Heart left ventricle (tissue), 16 donors: ENCODE data around the gene ADAMTS4. TPM values are rescaled to one million over a fixed set of nuclear protein-coding genes. Genes with fewer than 3 reads are reported as not detected.
A peak's percentile ranks its signal among the peaks of the same experiment; 100 is the strongest.

Experiments used
- ATAC-seq, 4 donors: fragments of 200-7000 bp; cut with Tn5 transposase; one replicate each; pipeline ENCODE4 v1.9.1; 2020 to 2022; ENCODE audit warnings: moderate library complexity in 4 of 4, mild to moderate bottlenecking in 3 of 4, moderate number of reproducible peaks in 1 of 4
- DNase-seq, 5 donors: peaks; one replicate each; pipeline ENCODE4 v3.0.0-alpha.2; 2020
- H3K27ac ChIP-seq, 12 donors: fragments of 200-600 bp; sonication (generic) in 4 of 12; one replicate each; pipeline versions ENCODE4 v1.5.0 to v1.8.0; 2016 to 2022; ENCODE audit warnings: mild to moderate bottlenecking in 2 of 12
- H3K27me3 ChIP-seq, 9 donors: fragments of 200-600 bp; sonication (generic) in 2 of 9; one replicate each; pipeline versions ENCODE4 v1.5.1 to v1.8.0; 2016 to 2022; ENCODE audit warnings: mild to moderate bottlenecking in 3 of 9
- H3K36me3 ChIP-seq, 9 donors: fragments of 200-600 bp; sonication (generic) in 2 of 9; one replicate each; pipeline versions ENCODE4 v1.5.0 to v1.8.0; 2018 to 2022; ENCODE audit warnings: mild to moderate bottlenecking in 2 of 9
- H3K4me1 ChIP-seq, 12 donors: fragments of 200-600 bp; sonication (generic) in 4 of 12; one replicate each; pipeline versions ENCODE4 v1.5.0 to v1.8.0; 2016 to 2022; ENCODE audit warnings: mild to moderate bottlenecking in 3 of 12
- H3K4me3 ChIP-seq, 12 donors: fragments of 200-600 bp; sonication (generic) in 4 of 12; one replicate each; pipeline versions ENCODE4 v1.5.0 to v1.8.0; 2017 to 2022; ENCODE audit warnings: mild to moderate bottlenecking in 9 of 12, moderate library complexity in 4 of 12
- H3K9me3 ChIP-seq, 12 donors: fragments of 200-600 bp; sonication (generic) in 4 of 12; one replicate each; pipeline versions ENCODE4 v1.5.0 to v1.8.0; 2016 to 2022; ENCODE audit warnings: mild to moderate bottlenecking in 1 of 12
- CTCF ChIP-seq, 12 donors: fragments of 200-600 bp; sonication (generic) in 4 of 12; IDR thresholded peaks; one replicate each; pipeline versions ENCODE4 v1.5.0 to v1.8.0; 2018 to 2022; ENCODE audit warnings: antibody characterized with exemption in 12 of 12, mild to moderate bottlenecking in 5 of 12
- POLR2A ChIP-seq, 2 donors: fragments of 450-650 bp; IDR thresholded peaks; one replicate each; pipeline ENCODE4 v1.6.1; 2017; ENCODE audit warnings: antibody characterized with exemption in 2 of 2, mild to moderate bottlenecking in 2 of 2, moderate library complexity in 2 of 2
- WGBS, 4 donors: extraction: QIAGEN DNeasy Blood & Tissue Kit in 2 of 4; methylation state at CpG; one replicate each; pipeline versions ENCODE4 v1.1.5 to v1.1.7; 2013 to 2018; 5-methylcytosine and 5-hydroxymethylcytosine counted together
- intact Hi-C, 10 donors: fragments of 100-400 bp; cut with DNase I; formaldehyde crosslinking; loops; one replicate each; pipeline versions ENCODE4 v1.11.1 to v1.14.2; 2022
- polyA plus RNA-seq, 2 donors: library from polyadenylated mRNA; stranded (reverse); fragments of 200-250 nt; gene quantifications; one replicate each; pipeline ENCODE4 v1.2.3, GENCODE V29; 2013
- total RNA-seq, 9 donors: library from RNA; depleted of rRNA in 2 of 9; stranded (reverse); fragments of >200 nt in 2 of 9; fragmentation: NEBNext Ultra II Directional in 3 of 9; extraction: Animal tissue kit (Norgen Biotek cat#: 25700) in 3 of 9; gene quantifications; one replicate each; pipeline versions ENCODE4 v1.1.0 to v1.2.4, GENCODE V29; 2016 to 2023
- donor health status: ischemic (EF 13 %, LVEDD 7.1; RV severe dilation, severe dysfunction).
- donor health status: healthy with polysubstance abuse.
- donor health status: DM: no; HTN: yes; CAD: no.
- donor health status: DM: no; HTN: no; CAD: no.
- donor health status: ischemic (EF 25% LVEDD 6.9; RV normal size, moderate dysfunction).
- donor health status: ischemic (EF 25% LVEDD 5.7; RV mildly dilated, moderate dysfunction).
- donor health status: healthy.
- donor health status: DM: yes; HTN: yes; CAD: no.
- donor health status: ischemic (EF 35%, LVEDD 5.7; RV mildly dilated, moderate dysfunction).
- donor health status: nonischemic (EF 11% LVEDD 7.7; RV severe dilation, severe dysfunction).
- donor health status: DM: yes; HTN: yes; CAD: no.
- donor health status: PGD.
- donor health status: ischemic (EF 29% LVEDD 5.4; RV normal size, mild dysfunction).
- donor health status: nonischemic (EF 23%, LVEDD 6.1; RV moderate dilation, normal function).

Gene ADAMTS4
- total and polyA plus RNA-seq, 11 donors: 1.6 to 65.2 (median 6.1) TPM

- DNase-seq (no peak), ATAC-seq (no peak)
- WGBS, 4 donors: 62 to 75% (median 70%) methylated on average over 3 to 4 of the region's 4 CpGs
- no peaks in the 10 kb centered on the region for H3K36me3 ChIP-seq
- TF ChIP-seq CTCF (IDR thresholded peaks at IDR 0.05): no peak
- TF ChIP-seq POLR2A (IDR thresholded peaks at IDR 0.05): no peak
- no peaks in the 10 kb centered on the region for H3K4me1 ChIP-seq
- no peaks in the 10 kb centered on the region for H3K9me3 ChIP-seq
- no peak within 1 kb of the TSS for H3K4me3 ChIP-seq
- H3K27me3 ChIP-seq: no peaks in the 10 kb centered on the region
- H3K27ac ChIP-seq: no peak within 1 kb of the TSS
- intact Hi-C loops: no loop called here
Observed at GRCh38 chr1:161238039-161238473, 39.2 kb upstream of the ADAMTS4 start, which contains the start of gene NR1I3. NR1I3 (minus strand) TSS chr1:161238203; CDS start chr1:161236565, 1,638 bp downstream.

GRCh38 chr1:161235957-161236775, 37.3 kb upstream of the ADAMTS4 start:
- Histone ChIP-seq H3K36me3 (peaks cover 0 to under 1% (median 0%) of the 10 kb centered on the region in 9 donors), H3K9me3 (no peaks in the 10 kb centered on the region), H3K27me3 (no peaks in the 10 kb centered on the region), H3K27ac (no peak overlapping the region), H3K4me1 (no peaks in the 10 kb centered on the region), H3K4me3 (no peak overlapping the region)
- intact Hi-C loops: no loop called here
- peak in 1 of 4 donors; percentile 24 for ATAC-seq
- no peak for DNase-seq
- 84 to 87% (median 86%) methylated on average over 5 of the region's 5 CpGs for WGBS, 4 donors
- no peak for TF ChIP-seq POLR2A (IDR thresholded peaks at IDR 0.05)
- TF ChIP-seq CTCF (IDR thresholded peaks at IDR 0.05): no peak

GRCh38 chr1:161233102-161233501, 34.2 kb upstream of the ADAMTS4 start:
- TF ChIP-seq POLR2A (IDR thresholded peaks at IDR 0.05): no peak
- TF ChIP-seq CTCF (IDR thresholded peaks at IDR 0.05): no peak
- no peak for ATAC-seq
- intact Hi-C loops: loop anchor here in 1 of 10 donors (5.0 kb wide), 1 partner anchor 139 kb away; no protein-coding TSS in a partner anchor

GRCh38 chr1:161230762-161231161, 31.9 kb upstream of the ADAMTS4 start:
- WGBS, 4 donors: 90 to 95% (median 93%) methylated on average over 7 of the region's 7 CpGs
- TF ChIP-seq CTCF (IDR thresholded peaks at IDR 0.05): no peak
- no peak for TF ChIP-seq POLR2A (IDR thresholded peaks at IDR 0.05)
- Histone ChIP-seq H3K36me3 (peaks cover 0 to 36% (median 28%) of the 10 kb centered on the region in 9 donors), H3K9me3 (no peaks in the 10 kb centered on the region), H3K4me1 (peaks cover 0 to 25% (median 16%) of the 10 kb centered on the region in 12 donors), H3K4me3 (no peak overlapping the region), H3K27ac (no peak overlapping the region), H3K27me3 (no peaks in the 10 kb centered on the region)
- ATAC-seq (no peak), DNase-seq (no peak)
- intact Hi-C loops: loop anchor here in 1 of 10 donors (5.0 kb wide), 1 partner anchor 142 kb away; no protein-coding TSS in a partner anchor

More at GRCh38 chr1:161233102-161233501, 34.2 kb upstream of the ADAMTS4 start:
- Histone ChIP-seq H3K27me3 (no peaks in the 10 kb centered on the region), H3K9me3 (no peaks in the 10 kb centered on the region), H3K4me1 (peaks cover 0 to 5% (median 0%) of the 10 kb centered on the region in 12 donors), H3K36me3 (peaks cover 0 to 31% (median 27%) of the 10 kb centered on the region in 9 donors), H3K27ac (no peak overlapping the region), H3K4me3 (no peak overlapping the region)
- WGBS, 4 donors: 73 to 86% (median 84%) methylated on average over 4 to 9 of the region's 9 CpGs
- DNase-seq: no peak
